B cell (primary cell): Measurements from ENCODE around the gene BRWD1.
"Not testable (repeated sequence)": the region's sequence is repeated elsewhere in the genome, so short reads cannot be mapped to it uniquely, and the experiment has no call there.

Experiments used
- EZH2 ChIP-seq: IDR thresholded peaks from 2 replicates; pipeline ENCODE4 v1.6.1; 2012; ENCODE audit warnings: borderline replicate concordance, low read depth, mild to moderate bottlenecking, moderate library complexity, low read length; ENCODE audit not compliant: insufficient read depth, poor library complexity, severe bottlenecking
- TF ChIP-seq, protein P1 (sequence below): fragments of 200-600 bp; IDR thresholded peaks from one replicate; pipeline ENCODE4 v1.8.0; 2022; ENCODE audit warnings: antibody characterized with exemption, mild to moderate bottlenecking

DNA sequence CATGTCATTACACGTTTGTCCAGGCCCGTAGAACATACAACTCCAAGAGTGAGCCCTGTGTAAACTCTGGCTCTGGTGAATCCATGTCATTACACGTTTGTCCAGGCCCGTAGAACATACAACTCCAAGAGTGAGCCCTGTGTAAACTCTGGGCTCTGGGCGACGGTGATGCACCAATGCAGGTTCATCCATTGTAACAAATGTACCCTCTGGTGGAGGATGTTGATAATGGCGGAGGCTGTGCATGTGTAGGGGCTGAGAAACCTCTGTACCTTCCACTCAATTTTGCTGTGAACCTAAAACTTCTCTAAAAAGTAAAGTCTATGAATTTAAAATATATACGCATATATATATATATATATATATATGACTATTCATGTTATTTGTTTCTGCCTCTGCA, 177.3 kb downstream of the BRWD1 start:
- TF ChIP-seq, protein P1, sequence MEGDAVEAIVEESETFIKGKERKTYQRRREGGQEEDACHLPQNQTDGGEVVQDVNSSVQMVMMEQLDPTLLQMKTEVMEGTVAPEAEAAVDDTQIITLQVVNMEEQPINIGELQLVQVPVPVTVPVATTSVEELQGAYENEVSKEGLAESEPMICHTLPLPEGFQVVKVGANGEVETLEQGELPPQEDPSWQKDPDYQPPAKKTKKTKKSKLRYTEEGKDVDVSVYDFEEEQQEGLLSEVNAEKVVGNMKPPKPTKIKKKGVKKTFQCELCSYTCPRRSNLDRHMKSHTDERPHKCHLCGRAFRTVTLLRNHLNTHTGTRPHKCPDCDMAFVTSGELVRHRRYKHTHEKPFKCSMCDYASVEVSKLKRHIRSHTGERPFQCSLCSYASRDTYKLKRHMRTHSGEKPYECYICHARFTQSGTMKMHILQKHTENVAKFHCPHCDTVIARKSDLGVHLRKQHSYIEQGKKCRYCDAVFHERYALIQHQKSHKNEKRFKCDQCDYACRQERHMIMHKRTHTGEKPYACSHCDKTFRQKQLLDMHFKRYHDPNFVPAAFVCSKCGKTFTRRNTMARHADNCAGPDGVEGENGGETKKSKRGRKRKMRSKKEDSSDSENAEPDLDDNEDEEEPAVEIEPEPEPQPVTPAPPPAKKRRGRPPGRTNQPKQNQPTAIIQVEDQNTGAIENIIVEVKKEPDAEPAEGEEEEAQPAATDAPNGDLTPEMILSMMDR, result not testable (repeated sequence)
- not testable (repeated sequence) for TF ChIP-seq EZH2
